NCI-H1417 treated with DMSO at 0.1 percent for 48 hours (cell line): ENCODE data around the gene ERP27.

ENCODE experiments used
- DNase-seq: peaks from one replicate; lab custom pipeline; 2025; lab: John Stamatoyannopoulos, UW

Gene ERP27

GRCh38 chr12:14936224-14936861 lies 2.0 kb downstream of the ERP27 start:
- no peak for DNase-seq

DNA sequence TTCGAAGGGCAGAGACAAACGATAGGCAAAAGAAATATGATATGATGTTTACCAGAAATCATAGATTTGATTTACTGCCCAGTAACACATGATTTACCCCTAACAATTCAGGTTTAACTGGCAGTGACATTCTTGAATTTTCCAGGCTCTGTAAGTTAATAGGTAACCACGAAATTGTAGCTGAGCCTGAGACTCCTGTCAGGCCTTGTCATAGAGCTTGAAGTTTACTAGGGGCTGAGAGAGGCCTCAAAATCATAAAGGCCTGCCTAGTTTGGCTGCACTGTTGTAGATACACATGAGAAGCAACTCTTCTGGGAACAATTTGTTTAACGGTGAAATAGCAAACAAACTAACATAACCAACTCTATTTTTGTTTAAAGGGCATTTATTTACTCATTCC lies 3.3 kb downstream of the ERP27 start:
- DNase-seq: no peak

DNA sequence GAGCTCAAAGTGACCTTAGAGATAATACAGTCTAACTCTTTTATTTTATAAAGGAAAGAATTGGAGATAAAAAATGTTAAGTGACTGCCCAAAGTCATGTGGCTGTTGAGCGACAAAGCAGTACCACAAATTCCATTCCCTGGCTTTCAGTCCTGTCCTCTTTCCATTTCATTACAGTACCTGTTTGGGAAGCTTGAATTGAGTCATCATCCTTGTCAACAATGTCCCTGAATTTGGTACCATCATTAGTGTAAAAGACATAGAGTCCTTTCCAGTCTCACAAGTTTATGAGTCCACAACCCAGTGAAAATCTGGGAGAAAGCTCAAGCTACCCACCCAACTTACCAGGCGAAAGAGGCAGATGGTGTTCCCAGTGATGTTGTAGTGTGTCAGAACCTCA lies 3.8 kb downstream of the ERP27 start:
- no peak for DNase-seq

GRCh38 chr12:14931791-14932560 lies 6.4 kb downstream of the ERP27 start:
- no peak for DNase-seq

DNA sequence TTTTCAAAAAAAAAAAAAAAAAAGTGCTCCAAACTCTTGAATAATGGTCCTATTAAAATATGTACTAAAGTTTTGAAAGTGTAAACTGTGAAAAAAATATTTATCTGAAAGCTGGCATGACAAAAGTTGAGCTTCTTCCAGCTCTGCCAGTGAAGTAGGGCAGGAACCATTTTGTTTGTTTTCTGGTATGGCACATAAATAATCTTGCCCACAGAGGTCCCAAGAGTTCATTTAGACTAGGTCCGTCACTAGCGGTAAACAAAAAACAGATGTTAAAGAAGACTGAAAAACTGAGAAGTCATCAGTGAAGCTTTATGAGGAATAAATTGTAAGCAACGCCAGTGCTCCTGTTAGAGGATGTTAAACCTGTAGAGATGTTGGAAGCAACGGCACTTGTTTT lies 7.0 kb downstream of the ERP27 start:
- no peak for DNase-seq

DNA sequence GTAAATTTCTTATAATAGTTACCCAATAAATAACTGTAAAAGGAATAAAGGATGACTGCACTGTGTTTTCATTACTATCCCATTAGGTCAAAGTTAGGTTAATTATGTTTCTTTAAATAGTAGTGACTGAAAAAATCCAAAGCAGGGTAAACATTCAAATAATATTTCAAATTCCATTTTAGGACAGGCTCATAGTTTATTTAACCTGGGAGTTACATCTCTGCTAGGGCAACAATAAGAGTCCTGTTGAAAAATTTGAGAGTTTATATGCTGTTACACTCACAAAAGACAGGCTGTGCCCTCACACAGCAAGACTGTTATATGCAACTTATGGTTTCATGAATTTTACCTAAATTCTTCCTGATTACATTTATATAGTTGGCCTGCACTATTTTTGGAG lies 8.0 kb downstream of the ERP27 start:
- no peak for DNase-seq

DNA sequence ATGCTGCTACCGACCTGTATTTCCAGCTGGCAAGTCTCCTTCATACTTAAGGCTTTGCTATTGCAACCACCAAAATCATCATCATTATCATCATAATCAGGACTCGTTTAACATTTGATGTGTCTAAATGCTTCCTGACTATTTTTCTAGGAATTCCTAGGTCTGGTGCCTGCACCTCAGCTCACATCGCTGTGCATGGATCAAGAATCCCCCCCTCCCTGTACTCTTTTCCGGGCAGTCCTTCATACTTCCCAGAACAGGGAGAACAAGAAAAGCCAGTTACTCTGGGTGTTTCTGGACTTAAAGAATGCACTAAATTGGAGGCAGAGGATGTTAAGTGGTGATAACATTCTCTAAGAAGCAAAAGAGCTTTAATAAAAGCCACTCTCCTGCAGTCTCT lies 9.4 kb downstream of the ERP27 start:
- no peak for DNase-seq

- no peak for DNase-seq
Measured at GRCh38 chr12:14927267-14927666, 11.1 kb downstream of the ERP27 start.

DNA sequence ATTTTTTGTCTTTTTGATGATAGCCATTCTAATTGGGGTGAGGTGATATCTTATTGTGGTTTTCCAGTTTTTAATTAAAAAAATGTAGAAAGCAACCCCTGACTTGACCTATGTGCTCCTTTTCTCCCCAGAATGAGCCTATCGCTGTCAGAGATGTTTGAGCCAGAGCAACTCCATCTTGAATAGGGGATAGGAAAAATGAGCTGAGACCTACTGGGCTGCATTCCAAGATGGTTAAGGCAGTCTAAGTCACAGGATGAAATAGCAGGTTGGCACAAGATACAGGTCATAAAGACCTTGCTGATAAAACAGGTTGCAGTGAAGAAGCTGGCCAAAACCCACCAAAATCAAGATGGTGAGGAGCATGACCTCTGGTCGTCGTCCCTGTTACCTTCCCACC lies 13.8 kb downstream of the ERP27 start:
- DNase-seq: no peak

GRCh38 chr12:14923944-14924343 lies 14.4 kb downstream of the ERP27 start:
- no peak for DNase-seq

DNA sequence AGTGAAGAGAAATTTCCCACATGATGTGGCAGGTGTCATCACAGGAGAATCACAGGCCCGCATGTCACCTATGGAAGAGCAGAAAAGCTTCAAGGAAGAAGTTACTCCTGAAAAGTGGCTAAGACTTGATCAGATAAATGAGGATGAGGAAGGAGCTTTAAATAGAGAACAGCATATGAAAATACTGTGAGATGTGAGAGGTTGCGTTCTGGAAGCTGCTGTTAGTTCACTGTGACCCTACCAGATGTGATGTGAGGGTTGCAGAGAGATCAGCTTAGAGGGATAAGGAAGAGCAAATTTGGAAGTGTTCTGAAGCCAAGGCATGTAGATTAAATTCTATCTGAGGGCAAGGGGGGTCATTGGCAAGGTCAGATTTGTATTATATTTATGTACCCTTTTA lies 17.1 kb downstream of the ERP27 start:
- DNase-seq: no peak

- DNase-seq: no peak
Measured at GRCh38 chr12:14920475-14921126, 17.7 kb downstream of the ERP27 start.

GRCh38 chr12:14919455-14919854 lies 18.9 kb downstream of the ERP27 start:
- no peak for DNase-seq

DNA sequence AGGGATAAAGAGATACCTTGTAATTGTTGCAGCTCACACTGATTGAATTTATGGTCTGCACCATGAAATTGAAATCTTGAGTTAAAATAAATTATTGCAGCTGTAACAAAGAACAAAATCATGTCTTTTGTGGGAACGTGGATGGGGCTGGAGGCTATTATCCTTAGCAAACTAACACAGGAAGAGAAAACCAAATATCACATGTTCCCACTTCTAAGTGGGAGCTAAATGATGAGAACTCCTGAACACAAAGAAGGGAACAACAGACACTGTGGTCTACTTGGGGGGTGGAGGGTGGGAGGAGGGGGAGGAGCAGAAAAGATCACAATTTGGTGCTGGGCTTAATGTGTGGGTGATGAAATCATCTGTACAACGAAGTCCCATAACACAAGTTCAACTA lies 22.6 kb downstream of the ERP27 start:
- no peak for DNase-seq

DNA sequence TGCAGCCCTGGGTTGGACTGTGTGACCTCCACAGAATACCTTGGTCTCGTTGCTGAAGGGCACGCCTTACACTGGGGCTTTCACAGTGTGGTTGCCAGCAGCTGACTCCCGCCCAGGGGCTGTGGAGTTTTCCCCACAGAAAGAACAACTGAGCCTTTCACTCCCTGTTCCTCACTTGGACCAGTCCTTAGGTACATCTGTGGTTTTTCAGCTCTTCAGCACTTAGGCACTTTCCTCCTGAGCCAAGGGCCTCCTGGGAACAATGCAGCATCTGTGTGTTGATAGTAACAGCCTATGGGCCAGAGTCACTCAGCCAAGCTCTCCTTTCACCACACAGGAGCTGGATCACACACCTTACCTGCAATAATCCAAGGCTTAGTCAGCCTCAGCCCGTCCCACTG lies 25.0 kb downstream of the ERP27 start:
- DNase-seq: no peak

- DNase-seq: no peak
Measured at GRCh38 chr12:14911131-14911530, 27.2 kb downstream of the ERP27 start.

DNA sequence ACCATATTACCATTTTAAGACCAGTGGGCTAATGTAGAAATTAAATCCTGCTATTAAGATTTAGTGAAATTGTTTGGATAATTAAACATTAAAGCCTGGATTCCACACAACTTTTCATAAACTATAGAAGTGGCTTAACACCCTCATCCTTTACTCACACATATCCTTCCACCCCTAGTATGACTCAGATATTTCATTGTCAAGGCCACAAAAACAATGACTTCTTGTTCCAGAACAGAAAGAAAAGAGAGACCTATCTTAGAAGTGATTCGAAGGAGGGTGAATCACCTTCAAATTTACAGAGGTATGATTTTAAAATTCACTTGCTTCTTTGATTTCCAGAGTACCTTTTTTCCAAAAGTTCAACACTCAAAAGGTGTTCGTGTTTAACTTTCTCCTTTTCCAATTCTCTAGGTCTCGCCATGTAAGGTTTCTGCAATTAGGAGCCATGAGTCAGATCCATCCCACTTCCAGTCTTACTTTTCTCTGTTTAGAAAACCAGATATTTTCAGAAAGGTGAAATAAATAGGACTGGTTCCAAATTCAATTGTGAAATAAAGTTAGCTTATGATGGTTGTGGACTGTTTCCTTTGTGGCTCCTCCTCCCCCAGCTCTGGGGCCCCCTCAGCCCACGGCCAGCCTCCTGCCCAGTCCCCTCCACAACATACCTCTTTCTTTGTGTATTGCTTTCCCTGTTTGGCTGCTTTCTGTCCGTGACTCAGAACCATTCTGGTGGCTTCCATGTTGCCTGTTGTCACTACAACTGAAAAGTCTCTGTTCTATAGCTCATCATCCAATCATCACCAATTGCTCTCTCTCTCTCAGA lies 28.0 kb downstream of the ERP27 start:
- no peak for DNase-seq

DNA sequence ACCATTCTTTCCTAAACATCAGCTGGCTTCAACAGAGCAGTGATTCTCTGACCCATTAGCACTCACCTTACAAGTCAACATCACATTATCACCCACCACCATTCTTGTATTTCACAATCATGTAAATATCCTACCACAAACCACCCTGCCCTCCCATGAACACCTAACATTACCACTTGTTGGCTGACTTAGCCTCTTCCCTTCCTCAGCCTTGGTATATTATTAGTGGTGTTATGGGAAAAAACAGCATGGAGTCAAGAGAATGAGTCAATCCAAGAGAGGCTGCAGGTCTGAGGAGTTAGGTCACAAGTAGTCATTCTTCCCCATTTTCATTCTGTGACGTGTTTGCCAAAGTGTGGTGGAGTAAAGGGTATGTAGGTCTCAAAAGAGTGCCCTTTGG lies 30.4 kb downstream of the ERP27 start:
- DNase-seq: no peak

GRCh38 chr12:14906114-14906513 lies 32.2 kb downstream of the ERP27 start:
- DNase-seq: no peak

DNA sequence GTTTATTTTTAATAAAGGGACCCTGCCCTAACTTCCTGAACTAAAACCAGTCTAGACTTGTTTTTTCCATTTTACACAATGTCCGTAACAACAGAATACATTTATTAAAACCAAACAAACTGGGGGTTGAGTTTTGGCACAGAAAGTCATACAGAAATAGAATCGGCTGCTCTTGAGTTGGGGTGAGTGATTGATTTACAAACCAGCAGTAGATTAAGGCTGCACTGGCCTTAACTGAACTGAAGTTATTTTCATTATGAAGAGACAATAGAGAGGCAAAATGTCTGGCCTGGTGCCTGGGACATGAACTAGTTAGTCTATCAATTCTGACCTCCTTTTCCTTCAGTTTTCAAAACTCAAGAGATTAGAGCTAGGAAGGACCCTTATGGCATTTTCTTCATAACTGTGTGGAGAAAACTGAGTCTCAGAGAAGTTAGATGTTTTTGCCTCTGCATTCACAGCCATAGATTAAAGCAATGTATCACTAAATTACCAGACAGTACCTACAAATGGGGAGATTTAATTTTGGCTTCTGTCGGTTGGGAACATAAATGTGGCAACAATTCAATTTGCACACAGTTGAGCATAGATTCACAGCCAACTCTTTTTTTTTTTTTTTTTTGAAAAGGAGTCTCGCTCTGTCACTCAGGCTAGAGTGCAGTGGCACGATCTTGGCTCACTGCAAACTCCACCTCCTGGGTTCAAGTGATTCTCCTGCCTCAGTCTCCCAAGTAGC lies 32.9 kb downstream of the ERP27 start:
- DNase-seq: no peak

- no peak for DNase-seq
Measured at GRCh38 chr12:14904854-14905253, 33.5 kb downstream of the ERP27 start.
